Prostate gland (tissue), 2 donors: Measurements from ENCODE around the gene NDUFS6. TPM values are rescaled to one million over a fixed set of nuclear protein-coding genes. Genes with fewer than 3 reads are reported as not detected.

Source experiments
- DNase-seq: peaks from one replicate; pipeline ENCODE4 v3.0.0-alpha.2; 2019; ENCODE audit warnings: low spot score
- H3K27ac ChIP-seq, 2 donors: fragments of 200-600 bp; sonication (generic); 2 replicates each; pipeline ENCODE4 v1.5.1; 2017 to 2019
- H3K27me3 ChIP-seq: fragments of 200-600 bp; sonication (generic); replicated peaks from 2 replicates; pipeline ENCODE4 v1.5.1; 2019; ENCODE audit not compliant: insufficient read depth
- H3K36me3 ChIP-seq, 2 donors: fragments of 200-600 bp; sonication (generic); 1 replicate in 1 of 2; 2 replicates in 1 of 2; pipeline versions ENCODE4 v1.5.1 to v1.8.1; 2017 to 2019
- H3K4me1 ChIP-seq: fragments of 200-600 bp; sonication (generic); replicated peaks from 2 replicates; pipeline ENCODE4 v1.5.1; 2019
- H3K4me3 ChIP-seq, 2 donors: fragments of 200-600 bp; sonication (generic); 2 replicates each; pipeline ENCODE4 v1.5.1; 2017 to 2019
- H3K9me3 ChIP-seq: fragments of 200-600 bp; sonication (generic); 2 replicates; pipeline ENCODE4 v1.5.1; 2017
- POLR2A ChIP-seq: fragments of 450-650 bp; IDR thresholded peaks from one replicate; pipeline ENCODE4 v1.6.1; 2016; ENCODE audit warnings: antibody characterized with exemption, mild to moderate bottlenecking
- POLR2AphosphoS5 ChIP-seq: sonication (generic); formaldehyde crosslinking; IDR thresholded peaks from one replicate; pipeline ENCODE4 v1.6.1; 2017; ENCODE audit warnings: antibody characterized with exemption
- WGBS: methylation state at CpG from one replicate; pipeline ENCODE4 v1.1.5; 2018; 5-methylcytosine and 5-hydroxymethylcytosine counted together
- intact Hi-C: fragments of 100-400 bp; cut with DNase I; formaldehyde crosslinking; loops from one replicate; pipeline ENCODE4 v1.14.2; 2022
- total RNA-seq, 2 donors: library from RNA; depleted of rRNA; stranded (reverse); fragments of >200 nt; gene quantifications; one replicate each; pipeline ENCODE4 v1.1.0, GENCODE V29; 2016
- TF ChIP-seq, protein P1 (sequence below), 4 experiments: fragments of 200-600 bp in 2 of 4; fragments of 450-650 bp in 2 of 4; sonication (generic) in 2 of 4; IDR thresholded peaks; 1 replicate in 3 of 4; 2 replicates in 1 of 4; pipeline ENCODE4 v1.5.1; 2016 to 2019; ENCODE audit warnings: antibody characterized with exemption in 4 of 4, mild to moderate bottlenecking in 2 of 4, moderate library complexity in 2 of 4

Gene NDUFS6
- total RNA-seq, 2 donors from 2014 or later = 27.8 to 70.2 TPM

DNA sequence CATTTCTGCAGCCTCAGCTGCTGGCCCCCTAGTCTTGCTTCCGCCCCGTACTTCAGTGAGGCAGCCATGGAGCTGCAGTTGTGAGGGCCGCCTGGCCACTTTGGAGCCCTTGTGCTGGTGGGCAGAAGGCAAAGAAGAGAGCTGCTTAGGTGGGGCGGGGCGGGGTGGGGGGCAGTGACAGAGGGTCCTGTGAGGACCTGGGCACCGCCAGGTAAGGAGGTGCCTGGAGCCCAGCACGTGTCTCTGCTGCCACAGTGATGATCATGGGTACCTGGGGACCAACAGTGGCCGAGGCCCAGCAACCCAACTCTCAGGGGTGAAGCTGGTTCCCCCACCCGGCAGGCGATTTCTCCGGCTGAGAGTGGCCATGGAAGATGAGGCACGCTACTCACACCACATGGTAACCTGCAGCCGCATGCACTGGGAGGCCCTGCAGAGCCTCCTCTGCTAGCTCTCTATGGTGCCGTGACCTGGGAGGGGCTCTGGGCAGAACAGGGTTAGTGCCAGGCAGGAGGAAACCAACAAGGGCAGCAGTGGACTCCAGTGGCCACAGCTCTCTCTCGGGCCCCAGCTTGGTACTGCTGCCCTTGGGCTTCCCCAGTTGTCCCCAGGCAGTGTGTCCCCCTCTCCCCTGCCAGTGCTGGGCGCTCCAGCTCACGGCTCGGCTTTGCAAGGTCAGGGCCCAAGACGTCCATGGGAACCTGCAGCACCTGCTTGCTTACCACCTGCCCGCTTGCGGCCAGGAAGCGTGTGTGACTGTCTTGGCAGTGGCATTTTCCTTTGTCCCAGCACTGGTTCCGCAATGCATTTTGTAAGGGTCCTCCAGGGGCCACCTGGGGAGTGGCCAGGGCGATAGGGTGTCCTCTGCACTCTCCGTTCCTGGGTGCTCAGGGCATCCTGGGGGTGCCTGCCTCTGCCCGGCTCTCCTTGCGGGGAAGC lies 24.0 kb downstream of the NDUFS6 start:
- no peak for DNase-seq
- no peaks in the 10 kb centered on the region for H3K27me3 ChIP-seq
- no peaks in the 10 kb centered on the region for H3K36me3 ChIP-seq
- TF ChIP-seq POLR2A (no peak), POLR2AphosphoS5 (no peak)
- TF ChIP-seq, protein P1, sequence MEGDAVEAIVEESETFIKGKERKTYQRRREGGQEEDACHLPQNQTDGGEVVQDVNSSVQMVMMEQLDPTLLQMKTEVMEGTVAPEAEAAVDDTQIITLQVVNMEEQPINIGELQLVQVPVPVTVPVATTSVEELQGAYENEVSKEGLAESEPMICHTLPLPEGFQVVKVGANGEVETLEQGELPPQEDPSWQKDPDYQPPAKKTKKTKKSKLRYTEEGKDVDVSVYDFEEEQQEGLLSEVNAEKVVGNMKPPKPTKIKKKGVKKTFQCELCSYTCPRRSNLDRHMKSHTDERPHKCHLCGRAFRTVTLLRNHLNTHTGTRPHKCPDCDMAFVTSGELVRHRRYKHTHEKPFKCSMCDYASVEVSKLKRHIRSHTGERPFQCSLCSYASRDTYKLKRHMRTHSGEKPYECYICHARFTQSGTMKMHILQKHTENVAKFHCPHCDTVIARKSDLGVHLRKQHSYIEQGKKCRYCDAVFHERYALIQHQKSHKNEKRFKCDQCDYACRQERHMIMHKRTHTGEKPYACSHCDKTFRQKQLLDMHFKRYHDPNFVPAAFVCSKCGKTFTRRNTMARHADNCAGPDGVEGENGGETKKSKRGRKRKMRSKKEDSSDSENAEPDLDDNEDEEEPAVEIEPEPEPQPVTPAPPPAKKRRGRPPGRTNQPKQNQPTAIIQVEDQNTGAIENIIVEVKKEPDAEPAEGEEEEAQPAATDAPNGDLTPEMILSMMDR (IDR thresholded peaks at IDR 0.05) = no peak
- WGBS = 96% methylated on average over 27 of the region's 27 CpGs
- no peak overlapping the region for H3K27ac ChIP-seq
- no peaks in the 10 kb centered on the region for H3K9me3 ChIP-seq
- H3K4me3 ChIP-seq = no peak overlapping the region
- intact Hi-C loops = no loop called here
- no peaks in the 10 kb centered on the region for H3K4me1 ChIP-seq

DNA sequence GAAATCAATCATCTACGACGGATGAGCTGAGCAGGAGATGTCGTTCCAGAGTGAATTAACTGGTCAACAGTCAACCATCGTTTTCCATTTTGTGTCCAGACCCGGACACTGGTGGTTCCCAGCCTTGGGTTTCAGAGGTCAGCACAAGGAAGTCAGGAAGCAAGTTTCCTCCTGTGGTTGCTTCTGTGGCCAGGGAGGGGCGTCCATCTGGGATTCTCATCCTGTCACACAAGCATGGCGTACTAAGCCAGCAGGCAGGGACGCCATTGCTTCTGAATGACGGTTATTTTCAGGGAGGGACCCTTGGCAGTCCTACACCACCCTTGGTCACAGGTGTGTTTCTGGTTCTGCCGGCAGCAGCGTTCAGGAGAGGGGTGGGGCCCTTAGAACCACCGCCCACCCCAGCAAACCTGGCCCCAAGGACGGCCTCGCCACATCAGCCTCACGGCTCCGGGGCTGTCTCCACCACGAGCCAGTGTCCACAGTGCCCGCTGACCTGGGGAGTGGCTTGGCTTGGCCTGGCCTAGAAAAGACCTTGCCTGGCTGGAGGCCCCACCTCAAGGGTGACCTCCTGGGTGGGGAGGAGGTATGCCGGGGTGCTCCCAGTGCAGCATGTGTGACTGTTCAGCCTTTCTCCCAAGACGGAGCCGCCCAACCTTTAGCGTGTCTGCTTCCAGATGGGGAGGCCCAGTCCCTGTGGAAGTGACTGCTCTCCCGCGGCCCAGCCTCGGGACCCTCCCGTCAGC lies 25.2 kb downstream of the NDUFS6 start:
- Histone ChIP-seq H3K4me3 (no peak overlapping the region), H3K27ac (no peak overlapping the region), H3K4me1 (no peaks in the 10 kb centered on the region), H3K27me3 (no peaks in the 10 kb centered on the region), H3K9me3 (no peaks in the 10 kb centered on the region), H3K36me3 (no peaks in the 10 kb centered on the region)
- 85% methylated on average over 26 of the region's 26 CpGs for WGBS
- intact Hi-C loops = no loop called here
- no peak for DNase-seq
- TF ChIP-seq POLR2A = no peak
- TF ChIP-seq, protein P1 (IDR thresholded peaks at IDR 0.05) = no peak

DNA sequence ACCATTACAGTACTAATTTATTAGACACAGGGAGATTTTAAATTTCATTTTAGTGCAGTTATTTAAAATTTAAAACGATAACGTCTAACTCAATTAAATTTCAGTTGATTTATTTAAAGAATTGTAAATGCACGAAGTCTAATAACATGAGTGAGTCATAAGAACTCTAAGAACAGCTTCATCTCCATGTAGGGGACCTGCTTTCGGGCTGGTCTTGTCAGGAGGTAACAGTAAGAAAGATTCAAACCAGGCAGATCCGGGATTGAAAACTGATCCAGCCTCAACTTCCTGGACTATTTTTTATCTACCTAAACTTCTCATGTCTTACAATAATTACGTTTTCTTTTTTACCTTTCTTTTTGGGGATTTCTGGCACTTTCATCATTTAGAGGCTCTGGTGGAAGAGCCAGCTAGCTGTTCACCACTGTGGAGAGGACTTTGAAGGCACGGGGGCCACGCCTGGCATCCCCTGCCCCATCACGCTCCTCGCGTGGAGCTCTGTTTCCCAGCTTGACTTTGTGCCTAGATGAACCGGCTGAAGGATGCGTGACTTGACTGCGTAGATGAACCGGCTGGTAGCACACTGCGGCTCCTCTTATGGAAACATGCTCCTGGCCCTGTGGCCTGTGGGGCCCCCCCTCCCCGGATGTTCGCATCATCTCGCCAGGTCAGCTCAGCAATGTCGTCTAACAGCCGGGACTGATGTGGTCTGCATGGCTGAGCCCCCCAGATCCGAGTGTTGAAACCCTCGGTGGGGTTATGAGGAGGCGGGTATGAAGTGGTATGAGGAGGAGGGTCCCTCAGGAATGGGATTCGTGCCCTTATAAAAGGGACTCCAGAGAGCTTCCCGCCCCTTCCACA lies 26.0 kb downstream of the NDUFS6 start:
- Histone ChIP-seq H3K27ac (no peak overlapping the region), H3K27me3 (no peaks in the 10 kb centered on the region), H3K36me3 (no peaks in the 10 kb centered on the region), H3K4me3 (no peak overlapping the region), H3K4me1 (no peaks in the 10 kb centered on the region), H3K9me3 (no peaks in the 10 kb centered on the region)
- DNase-seq = no peak
- intact Hi-C loops = no loop called here
- TF ChIP-seq POLR2AphosphoS5 (no peak), POLR2A (no peak)
- TF ChIP-seq, protein P1 (IDR thresholded peaks at IDR 0.05) = no peak
- WGBS = 88% methylated on average over 26 of the region's 26 CpGs

DNA sequence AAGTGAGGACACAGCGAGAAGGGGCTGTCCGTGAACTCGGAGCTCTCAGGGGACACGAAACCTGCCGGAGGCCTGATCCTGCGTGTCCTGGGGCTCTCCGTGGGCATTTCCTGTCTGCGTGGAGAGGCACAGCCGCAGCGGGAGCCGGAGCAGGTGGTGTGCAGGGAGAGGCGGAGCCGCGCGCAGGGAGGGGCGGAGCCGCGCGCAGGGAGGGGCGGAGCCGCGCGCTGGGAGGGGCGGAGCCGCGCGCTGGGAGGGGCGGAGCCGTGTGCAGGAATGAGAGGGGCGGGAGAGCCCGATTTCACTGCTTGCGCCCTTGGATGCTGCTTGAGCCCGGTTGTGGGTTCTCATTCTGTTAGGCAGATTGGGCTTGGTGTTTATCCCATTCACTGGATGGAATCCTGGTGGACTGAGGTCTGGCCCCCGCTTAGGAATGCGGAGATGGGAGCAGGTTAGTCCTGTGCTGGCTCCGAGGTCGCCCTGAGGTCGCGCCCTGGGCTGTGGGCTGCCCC lies 26.7 kb downstream of the NDUFS6 start:
- no peak overlapping the region for H3K4me3 ChIP-seq
- intact Hi-C loops = no loop called here
- TF ChIP-seq POLR2AphosphoS5 = no peak
- no peak for TF ChIP-seq POLR2A
- TF ChIP-seq, protein P1 (IDR thresholded peaks at IDR 0.05) = no peak
- H3K4me1 ChIP-seq = no peaks in the 10 kb centered on the region
- H3K27ac ChIP-seq = no peak overlapping the region
- no peak for DNase-seq
- no peaks in the 10 kb centered on the region for H3K36me3 ChIP-seq
- H3K9me3 ChIP-seq = no peaks in the 10 kb centered on the region
- 71% methylated on average over 30 of the region's 39 CpGs for WGBS
- no peaks in the 10 kb centered on the region for H3K27me3 ChIP-seq
